ENCODE results near the gene HOXC4.

The HOXC4 gene

GRCh38 chr12:54016051-54016450, 37.6 kb upstream of the HOXC4 start:
- no peak for DNase-seq

- no peak for DNase-seq
Measured at GRCh38 chr12:54016478-54016964, 37.1 kb upstream of the HOXC4 start.

DNA sequence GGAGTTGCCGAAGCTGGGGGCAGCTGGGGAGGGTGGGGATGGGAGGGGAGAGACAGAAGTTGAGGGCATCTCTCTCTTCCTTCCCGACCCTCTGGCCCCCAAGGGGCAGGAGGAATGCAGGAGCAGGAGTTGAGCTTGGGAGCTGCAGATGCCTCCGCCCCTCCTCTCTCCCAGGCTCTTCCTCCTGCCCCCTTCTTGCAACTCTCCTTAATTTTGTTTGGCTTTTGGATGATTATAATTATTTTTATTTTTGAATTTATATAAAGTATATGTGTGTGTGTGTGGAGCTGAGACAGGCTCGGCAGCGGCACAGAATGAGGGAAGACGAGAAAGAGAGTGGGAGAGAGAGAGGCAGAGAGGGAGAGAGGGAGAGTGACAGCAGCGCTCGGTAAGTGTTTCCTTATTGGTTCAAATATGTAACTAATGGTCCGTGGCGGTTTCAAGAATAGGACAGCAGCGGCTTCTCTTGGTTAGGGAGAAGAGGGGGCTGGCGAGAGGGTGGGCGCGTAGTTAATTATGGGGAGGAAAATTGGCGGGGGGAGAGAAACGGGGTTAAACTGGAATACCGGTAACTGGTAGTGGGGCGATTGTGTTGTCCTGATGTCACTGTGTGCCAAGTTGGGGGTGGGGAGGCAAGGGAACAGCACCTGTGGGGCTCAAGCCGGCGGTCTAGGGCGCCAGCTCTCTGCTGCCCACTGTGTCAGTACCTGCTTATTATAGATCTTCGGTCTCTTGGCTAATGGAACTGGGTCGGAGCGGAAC, 36.4 kb upstream of the HOXC4 start:
- no peak for DNase-seq

DNA sequence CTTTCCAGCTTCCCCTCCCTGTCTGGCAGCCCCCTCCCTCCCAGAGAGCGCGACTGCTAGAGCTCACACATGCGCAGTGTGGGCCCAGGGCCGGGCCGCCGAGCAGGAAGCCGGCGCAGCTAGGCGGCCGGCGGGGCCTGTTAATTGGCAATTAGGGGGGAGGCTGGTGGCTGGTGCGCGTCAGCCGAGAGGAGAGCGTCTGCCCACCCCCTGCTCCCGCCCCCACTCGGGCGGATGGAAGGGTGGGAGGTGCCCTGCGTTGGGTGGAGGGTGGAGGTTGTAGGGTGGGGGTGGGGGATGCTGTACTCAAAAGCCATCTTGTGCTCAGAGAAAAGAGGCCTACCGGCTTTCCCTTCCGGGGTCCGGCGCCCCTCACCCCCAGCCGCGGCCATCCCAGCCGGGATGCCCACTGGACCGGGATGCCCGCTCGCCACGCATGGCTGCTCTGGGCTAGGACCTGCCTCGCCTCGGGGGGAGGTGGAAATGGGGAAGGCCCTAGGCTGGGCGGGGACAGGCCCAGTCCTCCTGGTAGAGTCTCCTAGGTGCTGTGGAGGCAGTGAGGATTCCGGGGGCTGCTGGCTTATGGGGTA, 35.7 kb upstream of the HOXC4 start:
- peak; percentile 40 to 79 (median 63) for DNase-seq

- DNase-seq, result no peak
Measured at GRCh38 chr12:54018468-54018984, 35.1 kb upstream of the HOXC4 start.

DNA sequence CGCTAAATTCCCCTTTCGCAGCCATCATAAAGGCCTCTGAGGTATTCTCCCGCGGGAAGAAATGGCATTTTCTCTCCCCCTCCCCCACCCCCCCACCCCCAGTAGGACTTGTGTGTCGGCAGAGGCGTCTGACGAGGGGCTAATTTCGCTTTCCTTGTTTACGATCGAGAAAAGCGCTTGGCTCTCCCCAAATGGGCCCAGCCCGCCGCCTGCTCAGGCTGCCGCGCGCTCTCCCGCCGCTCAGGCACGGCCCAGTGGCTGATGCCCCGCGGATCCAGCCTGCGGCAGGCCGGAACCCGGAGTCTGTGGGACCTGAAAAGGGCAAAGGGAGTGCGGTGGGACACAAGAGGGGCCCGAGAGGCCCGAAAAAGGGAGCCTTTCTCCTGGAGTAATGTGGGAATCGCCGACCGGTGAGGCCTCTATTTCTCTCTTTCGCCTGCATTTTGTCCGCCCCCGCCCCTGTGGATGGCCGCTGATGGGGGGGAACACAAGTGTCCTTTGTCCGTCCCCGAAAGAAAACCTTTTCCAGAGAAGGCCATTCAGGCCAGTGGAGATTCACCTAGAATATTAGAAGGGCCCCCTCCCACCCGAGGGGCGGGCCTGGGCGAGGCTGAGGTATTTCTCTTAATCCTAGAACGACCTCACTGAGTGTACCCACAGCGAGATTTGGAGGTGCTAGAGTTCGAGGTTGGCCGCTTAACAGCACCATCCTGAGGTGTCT, 34.4 kb upstream of the HOXC4 start:
- DNase-seq, result no peak

- no peak for DNase-seq
Measured at GRCh38 chr12:54019924-54020590, 33.6 kb upstream of the HOXC4 start.

DNA sequence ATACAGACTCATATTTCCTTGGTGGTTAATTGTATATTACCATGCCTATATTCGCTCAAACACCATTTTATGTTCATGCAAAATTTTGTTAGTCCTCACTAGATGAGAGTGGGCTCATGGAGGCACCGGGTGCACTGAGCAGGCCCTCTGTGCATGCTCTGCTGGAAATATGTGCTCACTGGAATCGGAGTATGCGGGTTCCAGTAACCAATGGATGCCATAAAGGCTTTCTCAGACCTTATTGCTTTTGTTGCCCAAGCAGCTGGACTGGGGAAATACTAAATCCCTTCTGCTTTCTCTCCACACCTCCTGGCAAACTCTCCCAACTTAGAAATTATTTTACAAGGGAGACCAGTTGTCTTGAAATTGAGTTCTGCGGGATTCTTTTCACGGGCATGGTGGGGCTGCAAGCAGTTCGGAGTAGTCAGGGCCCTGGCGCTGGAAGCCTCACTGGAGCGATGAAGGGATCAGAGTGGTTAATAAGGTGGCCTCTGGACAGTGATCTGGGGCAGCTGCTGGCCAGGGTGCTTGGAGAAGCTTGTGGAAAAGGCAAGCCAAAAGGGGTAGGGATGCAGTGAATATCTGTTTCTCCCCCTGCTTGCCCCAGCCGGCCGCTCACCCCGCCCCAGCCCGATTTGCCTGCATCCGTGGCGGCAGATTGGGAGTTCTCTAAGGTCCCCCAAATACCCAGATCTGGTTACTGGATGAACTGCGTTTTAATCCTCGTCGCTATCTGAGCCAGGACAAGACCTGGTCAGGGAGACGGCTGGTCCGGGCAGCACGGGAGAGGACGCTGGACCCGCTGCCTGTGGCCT, 32.8 kb upstream of the HOXC4 start:
- no peak for DNase-seq

DNA sequence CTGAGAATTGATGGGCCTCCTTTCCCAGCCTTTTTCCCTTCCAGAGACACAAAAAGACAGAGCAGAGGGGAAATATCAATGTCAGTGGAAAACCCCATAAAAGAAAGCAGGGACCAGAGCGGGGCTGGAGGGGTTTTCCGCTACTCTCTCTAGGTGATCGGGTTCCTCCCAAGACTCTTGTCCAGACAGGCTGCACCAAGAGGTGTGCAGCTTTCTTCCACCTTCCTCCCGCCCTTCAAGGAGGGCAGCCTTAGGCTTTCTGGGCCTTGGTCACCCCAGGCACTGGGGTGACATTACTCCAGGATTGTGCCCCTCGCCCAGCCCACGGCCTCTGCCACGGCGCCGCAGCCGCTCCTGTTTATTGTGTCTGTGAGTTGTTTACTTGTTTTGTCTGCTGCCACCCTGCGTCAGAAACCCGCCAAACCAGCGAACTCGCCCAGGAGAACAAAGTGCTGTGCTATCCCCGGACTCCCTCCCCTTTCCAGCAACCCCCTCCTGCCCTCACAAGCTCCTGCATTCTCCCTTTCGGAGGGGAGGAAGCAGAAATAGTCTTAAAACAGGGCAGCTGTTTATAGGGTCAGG, 32.1 kb upstream of the HOXC4 start:
- no peak for DNase-seq

DNA sequence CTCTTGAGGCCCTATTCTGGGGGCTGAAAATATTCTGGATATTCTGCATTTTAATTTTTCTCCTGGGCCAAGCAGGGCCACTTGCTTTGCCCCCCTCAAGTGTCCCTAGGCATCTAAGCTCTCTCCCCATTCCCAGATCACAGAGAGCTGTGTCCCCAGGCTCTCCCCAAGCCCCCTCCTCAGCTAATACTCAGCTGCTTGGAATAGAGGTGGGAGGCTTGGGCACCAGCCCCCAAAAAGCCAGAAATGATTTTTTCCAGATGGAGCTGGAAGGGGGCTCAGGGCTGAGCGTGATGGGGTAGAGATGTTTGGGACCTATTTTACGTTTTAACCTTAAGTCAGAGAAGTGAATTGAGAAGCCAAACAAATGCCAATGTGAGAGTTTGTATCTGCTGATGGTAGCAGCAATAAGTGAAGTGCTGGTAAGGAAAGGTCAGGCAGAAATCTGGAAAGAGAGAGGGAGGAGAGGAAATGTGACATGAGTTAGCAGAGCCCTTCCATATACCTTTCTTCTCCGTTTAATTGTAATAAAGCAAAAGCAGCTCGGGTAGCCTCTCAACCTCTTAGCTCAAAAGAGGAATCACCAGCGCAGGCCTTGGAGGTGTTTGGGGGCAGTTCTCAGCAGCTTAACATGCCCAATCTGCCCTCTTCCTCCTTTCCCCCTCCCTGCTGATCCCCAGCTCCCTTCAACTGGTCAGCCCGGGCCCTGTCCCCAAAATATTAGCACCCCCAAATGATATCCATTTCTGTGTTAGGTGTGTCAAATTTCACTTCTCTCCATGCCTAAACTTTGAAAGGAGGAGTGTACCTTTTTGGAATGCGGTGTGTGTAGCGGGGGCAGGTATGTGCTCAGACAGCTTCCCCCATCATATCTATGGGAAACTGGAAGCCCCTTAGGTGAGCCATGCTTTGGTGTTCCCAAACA, 30.4 kb upstream of the HOXC4 start:
- no peak for DNase-seq

DNA sequence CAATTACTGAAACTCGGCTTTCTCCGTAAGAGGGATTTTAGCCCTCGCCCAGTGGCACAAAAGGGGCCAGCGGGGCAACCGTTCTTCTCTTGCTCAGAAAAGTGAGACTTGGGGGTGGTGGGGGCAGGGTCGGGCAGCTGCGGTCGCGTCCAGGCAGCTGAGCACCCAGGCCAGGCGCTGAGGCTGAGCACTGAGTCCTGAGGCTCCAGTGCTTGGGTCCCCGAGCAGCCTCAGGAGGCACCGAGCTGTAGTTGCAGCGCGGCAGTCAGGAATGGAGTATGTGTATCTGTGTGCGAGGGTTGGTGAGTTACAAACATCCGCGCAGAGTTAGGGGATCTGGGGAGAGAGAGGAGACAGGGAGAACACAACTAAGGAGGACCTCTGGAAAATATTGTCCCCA, 29.5 kb upstream of the HOXC4 start:
- DNase-seq, result no peak

GRCh38 chr12:54024581-54025305, 28.9 kb upstream of the HOXC4 start:
- DNase-seq, result no peak

DNA sequence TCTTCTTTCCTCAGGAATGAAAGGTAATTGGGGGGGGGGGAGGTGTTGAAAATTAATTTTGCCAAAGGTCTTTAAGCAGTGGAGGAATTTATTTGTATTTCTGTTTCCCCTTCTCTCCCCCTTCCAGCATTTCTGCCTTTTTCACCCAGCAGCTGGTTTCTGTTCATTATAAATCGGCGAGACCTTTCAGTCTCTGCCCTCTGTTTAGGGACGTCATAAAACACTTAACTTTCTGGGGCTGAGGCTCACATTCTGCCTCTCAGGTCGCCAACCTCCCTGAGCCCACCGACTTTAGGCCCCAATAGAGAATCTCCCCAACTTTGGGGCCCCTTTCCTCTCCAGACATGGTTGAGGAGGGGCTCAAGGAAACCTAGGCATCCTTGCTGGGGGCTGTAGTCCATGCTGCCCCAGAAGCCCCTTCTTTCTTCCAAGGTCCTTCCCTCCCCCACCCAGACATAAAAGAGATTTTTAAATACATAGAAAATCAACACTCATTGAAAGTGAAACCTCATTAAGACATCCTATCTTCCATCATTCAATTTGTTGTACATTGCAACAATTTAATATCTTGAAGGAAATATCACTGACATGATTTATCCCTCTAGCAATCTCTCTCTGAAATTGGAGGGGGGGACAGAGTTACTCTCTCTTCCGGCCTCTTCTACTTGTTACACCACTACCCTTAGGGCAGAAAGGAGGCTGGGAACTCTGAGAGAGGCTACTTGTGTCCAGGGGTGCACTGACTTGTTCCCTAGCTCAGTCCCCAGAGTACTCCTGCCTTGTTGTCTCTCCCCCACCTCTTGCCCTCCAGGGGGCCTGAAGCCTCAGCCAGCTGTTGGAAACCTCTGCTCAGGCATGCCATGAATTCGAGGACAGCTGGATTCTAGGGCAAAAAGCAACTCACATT, 27.9 kb upstream of the HOXC4 start:
- DNase-seq, result no peak

- no peak for DNase-seq
Measured at GRCh38 chr12:54026640-54027441, 26.8 kb upstream of the HOXC4 start.

DNA sequence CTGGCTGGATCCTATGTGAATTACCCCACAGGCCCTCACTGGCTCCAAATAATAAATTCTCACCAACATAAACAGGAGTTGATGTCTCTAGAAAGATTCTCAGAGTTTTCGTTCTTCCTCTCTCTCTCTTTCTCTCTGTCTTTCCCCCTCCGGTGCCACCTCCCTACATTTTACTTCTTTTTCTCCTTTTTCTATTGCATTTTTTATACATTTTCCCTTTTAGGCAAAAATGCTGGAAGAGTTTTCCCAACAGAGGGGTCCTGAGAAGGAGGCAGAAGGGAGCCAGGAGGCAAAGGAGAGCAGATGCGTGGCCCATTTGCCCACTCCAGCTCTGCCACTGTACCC, 26.2 kb upstream of the HOXC4 start:
- no peak for DNase-seq

- no peak for DNase-seq
Measured at GRCh38 chr12:54028314-54029201, 25.1 kb upstream of the HOXC4 start, which contains the start of gene HOXC6. Gene HOXC6, plus strand, starts transcription at chr12:54028440. Its CDS starts 82 bp downstream, at chr12:54028522.

Data from T-helper 2 cell (primary cell).